Caco-2 (cell line): ENCODE results near the gene TEAD1. TPM values are rescaled to one million over a fixed set of nuclear protein-coding genes. Genes with fewer than 3 reads are reported as not detected.
A peak's percentile ranks its signal among the peaks of the same experiment; 100 is the strongest.

Experiments
- BruUV-seq: library from RNA; stranded (reverse); fragments of 400-500 nt; replicated peaks from 2 replicates; lab custom pipeline; 2021; lab: Mats Ljungman, UMichigan
- CTCF ChIA-PET: fragments of 300-600 bp; sonication (Branson Sonifier 250); formaldehyde crosslinking; loops from one replicate; lab custom pipeline; 2022; ENCODE audit warnings: antibody characterized with exemption; lab: Charles Lee
- POLR2A ChIA-PET: fragments of 300-600 bp; sonication (Branson Sonifier 250); formaldehyde crosslinking; loops from one replicate; lab custom pipeline; 2022; ENCODE audit warnings: antibody characterized with exemption; lab: Charles Lee
- DNase-seq, 2 experiments: peaks; one replicate each; pipeline versions ENCODE4 v3.0.0 to v3.0.0-alpha.2; 2020 to 2022
- H3K27me3 ChIP-seq: replicated peaks from 2 replicates; pipeline ENCODE4 v1.6.0; 2011; ENCODE audit warnings: low read length; ENCODE audit not compliant: control insufficient read depth, insufficient read depth
- H3K36me3 ChIP-seq: 2 replicates; pipeline ENCODE4 v1.5.1; 2011; ENCODE audit warnings: low read length; ENCODE audit not compliant: control insufficient read depth, insufficient read depth
- H3K4me1 ChIP-seq: fragments of 250-450 bp; sonication (Bioruptor Pico); 2 replicates; pipeline ENCODE4 v1.5.1; 2020; ENCODE audit warnings: mild to moderate bottlenecking
- H3K4me3 ChIP-seq: 2 replicates; pipeline ENCODE4 v1.5.1; 2011; ENCODE audit warnings: low read depth, mild to moderate bottlenecking, control low read depth, low read length
- H3K9me3 ChIP-seq: fragments of 250-450 bp; sonication (Bioruptor Pico); 2 replicates; pipeline ENCODE4 v1.5.1; 2020; ENCODE audit warnings: mild to moderate bottlenecking, moderate library complexity
- H3K27ac Mint-ChIP-seq: one replicate; pipeline ENCODE4 v1.8.0; 2022; ENCODE audit warnings: mixed read lengths; ENCODE audit not compliant: unreplicated experiment
- H3K27me3 Mint-ChIP-seq: one replicate; pipeline ENCODE4 v1.8.0; 2022; ENCODE audit warnings: mixed read lengths; ENCODE audit not compliant: insufficient read depth, unreplicated experiment
- H3K36me3 Mint-ChIP-seq: one replicate; pipeline ENCODE4 v1.8.0; 2022; ENCODE audit warnings: mild to moderate bottlenecking, mixed read lengths; ENCODE audit not compliant: insufficient read depth, unreplicated experiment
- H3K4me1 Mint-ChIP-seq: one replicate; pipeline ENCODE4 v1.8.0; 2022; ENCODE audit warnings: low read depth, mixed read lengths; ENCODE audit not compliant: unreplicated experiment
- H3K4me3 Mint-ChIP-seq: one replicate; pipeline ENCODE4 v1.8.0; 2022; ENCODE audit warnings: mild to moderate bottlenecking, moderate library complexity, mixed read lengths; ENCODE audit not compliant: unreplicated experiment
- H3K9me3 Mint-ChIP-seq: one replicate; pipeline ENCODE4 v1.8.0; 2022; ENCODE audit warnings: mixed read lengths; ENCODE audit not compliant: unreplicated experiment
- CTCF ChIP-seq, 2 experiments: fragments of 200-600 bp in 1 of 2; IDR thresholded peaks; 1 replicate in 1 of 2; 2 replicates in 1 of 2; pipeline versions ENCODE4 v1.5.1 to v1.8.0; 2011 to 2022; ENCODE audit warnings: antibody characterized with exemption in 1 of 2, control low read depth in 1 of 2, inconsistent platforms in 1 of 2, low read depth in 1 of 2, low read length in 1 of 2, mild to moderate bottlenecking in 1 of 2, moderate library complexity in 1 of 2; ENCODE audit not compliant: insufficient read depth in 1 of 2, severe bottlenecking in 1 of 2, unreplicated experiment in 1 of 2
- intact Hi-C: fragments of 100-400 bp; cut with micrococcal nuclease; formaldehyde crosslinking; loops from one replicate; pipeline ENCODE4 v1.10.0; 2022; ENCODE audit not compliant: unreplicated experiment
- total RNA-seq: library from RNA; stranded (reverse); gene quantifications from 2 replicates; pipeline ENCODE4 v1.2.3, GENCODE V29; 2022

Gene TEAD1
- total RNA-seq, 1 experiment from 2014 or later, result 144 TPM

GRCh38 chr11:12681466-12681865, 7.2 kb downstream of the TEAD1 start:
- Mint-ChIP-seq H3K4me1 (peaks cover 74% of the 10 kb centered on the region), H3K27me3 (no peaks in the 10 kb centered on the region), H3K36me3 (peaks cover 70% of the 10 kb centered on the region), H3K4me3 (no peak overlapping the region), H3K27ac (peak overlapping the region; percentile 73), H3K9me3 (no peaks in the 10 kb centered on the region)
- POLR2A ChIA-PET, result interaction anchor here (0.5 kb wide), 1 partner anchor 11 kb away, joined by 3 read pairs; no protein-coding TSS in a partner anchor
- CTCF ChIA-PET, result no interaction called here
- Histone ChIP-seq H3K4me1 (peaks cover 72% of the 10 kb centered on the region), H3K36me3 (peaks cover 1% of the 10 kb centered on the region; the same call in 1 of the 2 replicates), H3K4me3 (no peak overlapping the region), H3K9me3 (no peaks in the 10 kb centered on the region), H3K27me3 (no peaks in the 10 kb centered on the region)
- intact Hi-C loops, result loop anchor here (10.0 kb wide), 1 partner anchor 267 kb away; no protein-coding TSS in a partner anchor
- BruUV-seq, result no TSS peak
- no peak for TF ChIP-seq CTCF (IDR thresholded peaks at IDR 0.05; ENCODE audit: insufficient read depth in 1 of 2, low read depth in 1 of 2, low read length in 1 of 2, severe bottlenecking in 1 of 2, unreplicated experiment in 1 of 2)
- no peak for DNase-seq

- Histone ChIP-seq H3K27me3 (no peaks in the 10 kb centered on the region), H3K36me3 (peaks cover 1% of the 10 kb centered on the region; the same call in 1 of the 2 replicates), H3K4me1 (peaks cover 77% of the 10 kb centered on the region), H3K9me3 (no peaks in the 10 kb centered on the region), H3K4me3 (no peak overlapping the region)
- Mint-ChIP-seq H3K4me3 (no peak overlapping the region), H3K4me1 (peaks cover 72% of the 10 kb centered on the region), H3K27ac (peak overlapping the region; percentile 73), H3K27me3 (no peaks in the 10 kb centered on the region), H3K36me3 (peaks cover 68% of the 10 kb centered on the region), H3K9me3 (no peaks in the 10 kb centered on the region)
- no TSS peak for BruUV-seq
- POLR2A ChIA-PET, result no interaction called here
- CTCF ChIA-PET, result no interaction called here
- DNase-seq, result no peak
- no peak for TF ChIP-seq CTCF (IDR thresholded peaks at IDR 0.05; ENCODE audit: insufficient read depth in 1 of 2, low read depth in 1 of 2, low read length in 1 of 2, severe bottlenecking in 1 of 2, unreplicated experiment in 1 of 2)
- intact Hi-C loops, result loop anchor here (10.0 kb wide), 1 partner anchor 267 kb away; no protein-coding TSS in a partner anchor
Observed at GRCh38 chr11:12682288-12682687, 8.1 kb downstream of the TEAD1 start.

GRCh38 chr11:12682737-12683500, 8.7 kb downstream of the TEAD1 start:
- H3K4me3 Mint-ChIP-seq, result peak overlapping the region; percentile 9
- BruUV-seq, result no TSS peak
- Histone ChIP-seq H3K9me3 (no peaks in the 10 kb centered on the region), H3K4me3 (no peak overlapping the region), H3K36me3 (peaks cover 1% of the 10 kb centered on the region; the same call in 1 of the 2 replicates), H3K27me3 (no peaks in the 10 kb centered on the region), H3K4me1 (peaks cover 78% of the 10 kb centered on the region)
- H3K9me3 Mint-ChIP-seq, result no peaks in the 10 kb centered on the region
- H3K36me3 Mint-ChIP-seq, result peaks cover 69% of the 10 kb centered on the region
- ChIA-PET POLR2A (interaction anchor here (0.5 kb wide), 1 partner anchor 120 kb away, joined by 7 read pairs; no protein-coding TSS in a partner anchor), CTCF (interaction anchor here (0.6 to 2.0 kb wide), 2 partner anchors 87 to 206 kb away, joined by 3 to 4 read pairs; no protein-coding TSS in a partner anchor)
- H3K4me1 Mint-ChIP-seq, result peaks cover 73% of the 10 kb centered on the region
- TF ChIP-seq CTCF (IDR thresholded peaks at IDR 0.05; ENCODE audit: insufficient read depth in 1 of 2, low read depth in 1 of 2, low read length in 1 of 2, severe bottlenecking in 1 of 2, unreplicated experiment in 1 of 2), result no peak
- intact Hi-C loops, result loop anchor here (10.0 kb wide), 1 partner anchor 268 kb away; no protein-coding TSS in a partner anchor
- peak overlapping the region; percentile 73 for H3K27ac Mint-ChIP-seq
- no peaks in the 10 kb centered on the region for H3K27me3 Mint-ChIP-seq
- DNase-seq, result no peak
